ENCODE data around the gene TRAP1.
"Not testable (repeated sequence)": the region's sequence is repeated elsewhere in the genome, so short reads cannot be mapped to it uniquely, and the experiment has no call there.

The TRAP1 gene

GRCh38 chr16:3608976-3609375 is 108.3 kb downstream of the TRAP1 start:
- not testable (repeated sequence) for DNase-seq

GRCh38 chr16:3608069-3608468 is 109.3 kb downstream of the TRAP1 start:
- DNase-seq, result no peak
